ENCODE data around the gene VAMP5.

Gene VAMP5

DNA sequence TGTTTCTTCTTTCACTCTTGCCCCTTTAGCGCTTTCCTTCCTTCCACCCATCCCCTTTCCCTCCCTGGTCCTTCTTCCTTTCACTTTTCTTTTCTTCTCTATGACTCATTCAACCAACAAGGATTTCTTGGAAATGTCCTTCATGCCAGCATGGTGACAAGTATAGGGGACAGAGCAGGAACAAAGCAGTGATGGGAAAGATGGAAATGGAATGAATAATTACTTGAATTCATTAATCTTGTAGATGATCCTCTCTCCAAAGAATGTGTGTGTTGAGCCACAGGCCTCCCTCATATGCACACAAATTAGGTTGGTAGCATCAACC lies 1.5 kb downstream of the VAMP5 start:
- DNase-seq, result no peak
- peaks cover 10% of the 10 kb centered on the region; the same call in 1 of the 2 replicates for H3K79me2 ChIP-seq (ENCODE audit: insufficient read depth, low read length)
- H3K4me3 ChIP-seq (ENCODE audit: low read depth in 1 of 2, low read length in 2 of 2), result peak overlapping the region in 1 of 2 experiments; percentile 80; a peak in 2 of 4 replicates
- H2AFZ ChIP-seq (ENCODE audit: low read depth, low read length), result no peak overlapping the region
- peaks cover 29% of the 10 kb centered on the region for H3K4me1 ChIP-seq (ENCODE audit: insufficient read depth, low read length)
- H3K9ac ChIP-seq (ENCODE audit: low read depth, low read length), result peak overlapping the region; percentile 75; the same call in 1 of the 2 replicates
- H3K9me3 ChIP-seq (ENCODE audit: insufficient read depth, low read length, severe bottlenecking), result no peaks in the 10 kb centered on the region
- TF ChIP-seq EZH2 (IDR thresholded peaks at IDR 0.05; ENCODE audit: borderline replicate concordance, low read depth, low read length, severe bottlenecking), result no peak
- TF ChIP-seq, protein P1, sequence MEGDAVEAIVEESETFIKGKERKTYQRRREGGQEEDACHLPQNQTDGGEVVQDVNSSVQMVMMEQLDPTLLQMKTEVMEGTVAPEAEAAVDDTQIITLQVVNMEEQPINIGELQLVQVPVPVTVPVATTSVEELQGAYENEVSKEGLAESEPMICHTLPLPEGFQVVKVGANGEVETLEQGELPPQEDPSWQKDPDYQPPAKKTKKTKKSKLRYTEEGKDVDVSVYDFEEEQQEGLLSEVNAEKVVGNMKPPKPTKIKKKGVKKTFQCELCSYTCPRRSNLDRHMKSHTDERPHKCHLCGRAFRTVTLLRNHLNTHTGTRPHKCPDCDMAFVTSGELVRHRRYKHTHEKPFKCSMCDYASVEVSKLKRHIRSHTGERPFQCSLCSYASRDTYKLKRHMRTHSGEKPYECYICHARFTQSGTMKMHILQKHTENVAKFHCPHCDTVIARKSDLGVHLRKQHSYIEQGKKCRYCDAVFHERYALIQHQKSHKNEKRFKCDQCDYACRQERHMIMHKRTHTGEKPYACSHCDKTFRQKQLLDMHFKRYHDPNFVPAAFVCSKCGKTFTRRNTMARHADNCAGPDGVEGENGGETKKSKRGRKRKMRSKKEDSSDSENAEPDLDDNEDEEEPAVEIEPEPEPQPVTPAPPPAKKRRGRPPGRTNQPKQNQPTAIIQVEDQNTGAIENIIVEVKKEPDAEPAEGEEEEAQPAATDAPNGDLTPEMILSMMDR (IDR thresholded peaks at IDR 0.05; ENCODE audit: borderline replicate concordance, extremely low read depth, low read length, poor library complexity, severe bottlenecking), result no peak
- H4K20me1 ChIP-seq (ENCODE audit: insufficient read depth, low read length), result 0 out of 2 replicates have a peak, but pooled peaks cover 3% of the 10 kb centered on the region
- H3K27ac ChIP-seq (ENCODE audit: low read length), result peak overlapping the region; percentile 70; the same call in 1 of the 2 replicates
- no peak; the same call in 2 of the 3 replicates for ATAC-seq (ENCODE audit: insufficient read depth, low read depth)
- H3K4me2 ChIP-seq (ENCODE audit: insufficient read depth, low read length), result peak overlapping the region; percentile 86
- no peaks in the 10 kb centered on the region for H3K36me3 ChIP-seq (ENCODE audit: insufficient read depth, low read length)
- H3K27me3 ChIP-seq (ENCODE audit: insufficient read depth, low read length, poor library complexity), result no peaks in the 10 kb centered on the region

DNA sequence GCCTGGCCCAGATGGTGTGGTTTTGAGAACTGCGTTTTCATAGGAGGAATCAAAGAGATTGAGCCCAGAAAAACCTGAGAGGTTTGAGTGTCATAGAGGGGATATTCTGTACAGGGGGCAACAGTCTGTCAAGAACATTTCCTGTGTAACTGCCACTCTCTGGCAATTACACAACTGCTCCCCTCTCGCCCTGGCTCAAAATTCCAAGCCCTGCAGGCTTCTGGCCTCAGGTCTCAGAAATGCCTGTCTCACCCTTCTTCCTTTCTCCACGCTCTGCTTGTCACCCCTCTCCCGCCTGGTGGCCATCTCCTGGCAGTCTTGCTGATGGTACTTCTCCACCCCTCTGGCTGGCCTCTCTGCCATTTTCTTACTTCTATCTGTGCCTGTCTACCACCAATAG lies 4.0 kb downstream of the VAMP5 start:
- no peak overlapping the region for H3K4me2 ChIP-seq (ENCODE audit: insufficient read depth, low read length)

DNA sequence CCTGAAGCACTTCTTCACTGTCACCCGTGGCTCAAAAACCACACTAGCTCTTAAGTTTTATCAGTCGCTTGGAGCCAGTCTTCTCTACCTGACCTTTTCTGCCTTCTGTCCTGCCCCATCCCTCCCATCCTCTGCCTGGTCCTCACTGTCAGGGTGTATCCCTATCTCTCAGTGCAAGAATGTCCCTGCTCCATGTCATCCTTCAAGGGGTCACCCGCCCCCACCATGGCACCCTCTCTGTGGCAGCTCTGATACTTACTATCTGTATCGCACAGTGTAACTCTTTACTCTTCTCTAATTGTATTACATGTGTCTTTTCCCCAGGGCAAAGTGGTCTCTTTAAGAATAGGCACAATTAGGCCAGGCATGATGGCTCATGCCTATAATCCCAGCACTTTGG lies 4.4 kb downstream of the VAMP5 start:
- Histone ChIP-seq H3K27me3 (ENCODE audit: insufficient read depth, low read length, poor library complexity) (no peaks in the 10 kb centered on the region), H3K79me2 (ENCODE audit: insufficient read depth, low read length) (peaks cover 10% of the 10 kb centered on the region; the same call in 1 of the 2 replicates), H4K20me1 (ENCODE audit: insufficient read depth, low read length) (peaks cover 3% of the 10 kb centered on the region; the same call in 1 of the 2 replicates), H2AFZ (ENCODE audit: low read depth, low read length) (no peak overlapping the region), H3K27ac (ENCODE audit: low read length) (no peak overlapping the region), H3K9me3 (ENCODE audit: insufficient read depth, low read length, severe bottlenecking) (no peaks in the 10 kb centered on the region), H3K9ac (ENCODE audit: low read depth, low read length) (no peak overlapping the region), H3K4me2 (ENCODE audit: insufficient read depth, low read length) (no peak overlapping the region), H3K4me3 (ENCODE audit: low read depth in 1 of 2, low read length in 2 of 2) (no peak overlapping the region), H3K4me1 (ENCODE audit: insufficient read depth, low read length) (peaks cover 26% of the 10 kb centered on the region), H3K36me3 (ENCODE audit: insufficient read depth, low read length) (no peaks in the 10 kb centered on the region)
- TF ChIP-seq, protein P1 (IDR thresholded peaks at IDR 0.05; ENCODE audit: borderline replicate concordance, extremely low read depth, low read length, poor library complexity, severe bottlenecking), result no peak
- no peak for TF ChIP-seq EZH2 (IDR thresholded peaks at IDR 0.05; ENCODE audit: borderline replicate concordance, low read depth, low read length, severe bottlenecking)
- DNase-seq (no peak), ATAC-seq (ENCODE audit: insufficient read depth, low read depth) (no peak)

More for the DNA sequence above, 4.0 kb downstream of the VAMP5 start:
- Histone ChIP-seq H3K27me3 (ENCODE audit: insufficient read depth, low read length, poor library complexity) (no peaks in the 10 kb centered on the region), H2AFZ (ENCODE audit: low read depth, low read length) (no peak overlapping the region), H3K9me3 (ENCODE audit: insufficient read depth, low read length, severe bottlenecking) (no peaks in the 10 kb centered on the region), H3K4me3 (ENCODE audit: low read depth in 1 of 2, low read length in 2 of 2) (no peak overlapping the region), H3K4me1 (ENCODE audit: insufficient read depth, low read length) (peaks cover 29% of the 10 kb centered on the region), H4K20me1 (ENCODE audit: insufficient read depth, low read length) (peaks cover 3% of the 10 kb centered on the region; the same call in 1 of the 2 replicates), H3K27ac (ENCODE audit: low read length) (no peak overlapping the region), H3K36me3 (ENCODE audit: insufficient read depth, low read length) (no peaks in the 10 kb centered on the region), H3K79me2 (ENCODE audit: insufficient read depth, low read length) (peaks cover 10% of the 10 kb centered on the region; the same call in 1 of the 2 replicates), H3K9ac (ENCODE audit: low read depth, low read length) (no peak overlapping the region)
- ATAC-seq (ENCODE audit: insufficient read depth, low read depth) (no peak), DNase-seq (no peak)
- no peak for TF ChIP-seq EZH2 (IDR thresholded peaks at IDR 0.05; ENCODE audit: borderline replicate concordance, low read depth, low read length, severe bottlenecking)
- TF ChIP-seq, protein P1 (IDR thresholded peaks at IDR 0.05; ENCODE audit: borderline replicate concordance, extremely low read depth, low read length, poor library complexity, severe bottlenecking), result no peak
